K562 (cell line): ENCODE measurements around the gene APP. TPM values are rescaled to one million over a fixed set of nuclear protein-coding genes. Genes with fewer than 3 reads are reported as not detected.

Source experiments
- ATAC-seq: fragments of 200-7000 bp; cut with Tn5 transposase; 3 replicates; pipeline ENCODE4 v1.9.1; 2020; ENCODE audit warnings: moderate library complexity
- BruUV-seq: library from RNA; stranded (reverse); fragments of 400-500 nt; replicated peaks from 2 replicates; lab custom pipeline; 2021; lab: Mats Ljungman, UMichigan
- CTCF ChIA-PET: fragments of 300-600 bp; formaldehyde crosslinking; extraction: SDS; loops from one replicate; lab custom pipeline; 2021; ENCODE audit warnings: low intra/inter-chr PET ratio; lab: Yijun Ruan, JAX
- POLR2A ChIA-PET: fragments of 300-600, 350-650 bp; sonication (Branson Sonifier 250); formaldehyde crosslinking; extraction: SDS; loops from one replicate; lab custom pipeline; 2021; ENCODE audit warnings: antibody characterized with exemption, inconsistent platforms; lab: Yijun Ruan, JAX
- DNase-seq, 4 experiments: peaks; one replicate each; pipeline versions ENCODE4 v3.0.0 to v3.0.0-alpha.2; 2011 to 2018; ENCODE audit warnings: low spot score in 3 of 4, mixed read lengths in 3 of 4; ENCODE audit errors: extremely low read depth in 1 of 4
- FAIRE-seq: peaks from 2 replicates; lab custom pipeline; 2011; peaks lifted over from hg19 to GRCh38; lab: Jason Lieb, UNC
- H2AFZ ChIP-seq: 2 replicates; pipeline ENCODE4 v1.6.0; 2011; ENCODE audit warnings: low read depth, low read length, control low read depth, inconsistent platforms
- H3K27ac ChIP-seq: fragments of 200-600 bp; 3 replicates; pipeline ENCODE4 v1.8.0; 2011; ENCODE audit warnings: low read depth, mild to moderate bottlenecking, control low read depth, inconsistent platforms, low read length, moderate library complexity, mixed read lengths; ENCODE audit errors: extremely low read depth
- H3K27me3 ChIP-seq, 2 experiments: fragments of 300-600 bp in 1 of 2; 2 replicates in 1 of 2; 3 replicates in 1 of 2; pipeline versions ENCODE4 v1.6.0 to v1.8.0; 2011; ENCODE audit warnings: inconsistent platforms in 2 of 2, low read length in 2 of 2, mild to moderate bottlenecking in 1 of 2, mixed read lengths in 1 of 2, moderate library complexity in 1 of 2; ENCODE audit not compliant: control insufficient read depth in 2 of 2, insufficient read depth in 2 of 2
- H3K36me3 ChIP-seq: fragments of 300-600 bp; 3 replicates; pipeline ENCODE4 v1.8.0; 2011; ENCODE audit warnings: mild to moderate bottlenecking, low read length, inconsistent platforms; ENCODE audit not compliant: control insufficient read depth, insufficient read depth
- H3K4me1 ChIP-seq, 2 experiments: fragments of 200-600 bp in 1 of 2; replicated peaks in 1 of 2; 2 replicates in 1 of 2; 3 replicates in 1 of 2; pipeline versions ENCODE4 v1.5.1 to v1.8.0; 2011; ENCODE audit warnings: inconsistent platforms in 2 of 2, low read length in 2 of 2, mild to moderate bottlenecking in 1 of 2, mixed read lengths in 1 of 2, moderate library complexity in 1 of 2; ENCODE audit not compliant: control insufficient read depth in 2 of 2, insufficient read depth in 2 of 2
- H3K4me2 ChIP-seq: 2 replicates; pipeline ENCODE4 v1.6.1; 2011; ENCODE audit warnings: low read length, control low read depth, inconsistent platforms, mixed read lengths; ENCODE audit not compliant: insufficient read depth
- H3K4me3 ChIP-seq: fragments of 200-600 bp; sonication (generic), shearing (Covaris generic); 2 replicates; pipeline ENCODE4 v1.5.1; 2016; ENCODE audit warnings: control low read depth, inconsistent platforms
- H3K79me2 ChIP-seq: fragments of 200-600 bp; 3 replicates; pipeline ENCODE4 v1.8.0; 2011; ENCODE audit warnings: low read length, inconsistent platforms; ENCODE audit not compliant: control insufficient read depth, insufficient read depth
- H3K9ac ChIP-seq, 2 experiments: 2 replicates each; pipeline versions ENCODE4 v1.6.0 to v1.6.1; 2011; ENCODE audit warnings: low read depth in 2 of 2, low read length in 2 of 2, control low read depth in 1 of 2, inconsistent platforms in 1 of 2, mild to moderate bottlenecking in 1 of 2, mixed read lengths in 1 of 2; ENCODE audit not compliant: insufficient read depth in 1 of 2
- H3K9me1 ChIP-seq: one replicate; pipeline ENCODE4 v1.6.0; 2011; ENCODE audit warnings: inconsistent platforms, mild to moderate bottlenecking, low read length, moderate library complexity; ENCODE audit not compliant: control insufficient read depth, insufficient read depth
- H3K9me3 ChIP-seq: replicated peaks from 2 replicates; pipeline ENCODE4 v1.5.1; 2011; ENCODE audit warnings: low read depth, low read length, inconsistent platforms; ENCODE audit not compliant: control insufficient read depth, insufficient read depth
- H4K20me1 ChIP-seq: replicated peaks from 2 replicates; pipeline ENCODE4 v1.6.1; 2011; ENCODE audit warnings: low read length, inconsistent platforms, mixed read lengths; ENCODE audit not compliant: control insufficient read depth, insufficient read depth
- BRD4 ChIP-seq: fragments of 200-600 bp; sonication (generic); IDR thresholded peaks from 2 replicates; pipeline ENCODE4 v1.6.1; 2017; ENCODE audit warnings: inconsistent platforms
- HDAC2 ChIP-seq: fragments of 450-650 bp; IDR thresholded peaks from 2 replicates; pipeline ENCODE4 v1.6.1; 2016; ENCODE audit warnings: mild to moderate bottlenecking
- HDGF ChIP-seq: fragments of 450-650 bp; IDR thresholded peaks from 2 replicates; pipeline ENCODE4 v1.6.1; 2016
- OTX1 ChIP-seq: fragments of 450-650 bp; formaldehyde crosslinking; IDR thresholded peaks from 2 replicates; pipeline ENCODE4 v1.4.0; 2022; ENCODE audit warnings: mild to moderate bottlenecking
- PHTF2 ChIP-seq: fragments of 250-450 bp; sonication (Bioruptor Pico); IDR thresholded peaks from 2 replicates; pipeline ENCODE4 v1.5.0; 2021; ENCODE audit warnings: mild to moderate bottlenecking
- PML ChIP-seq: IDR thresholded peaks from 2 replicates; pipeline ENCODE4 v1.6.1; 2012; ENCODE audit warnings: low read length, inconsistent platforms
- PURB ChIP-seq: sonication (generic); formaldehyde crosslinking; IDR thresholded peaks from 2 replicates; pipeline ENCODE4 v1.9.0; 2021; ENCODE audit warnings: low read depth, mild to moderate bottlenecking, missing genetic modification reagents
- SIRT6 ChIP-seq: IDR thresholded peaks from one replicate; pipeline ENCODE4 v1.6.1; 2012; ENCODE audit warnings: low read depth, mild to moderate bottlenecking, control low read depth, inconsistent platforms, low read length, moderate library complexity
- STAT5A ChIP-seq: IDR thresholded peaks from 2 replicates; pipeline ENCODE4 v1.6.1; 2012; ENCODE audit warnings: low read length, inconsistent platforms, borderline replicate concordance
- TCF15 ChIP-seq: fragments of 250-450 bp; sonication (Bioruptor Pico); IDR thresholded peaks from 2 replicates; pipeline ENCODE4 v1.8.0; 2022; ENCODE audit warnings: moderate library complexity, mild to moderate bottlenecking, inconsistent platforms
- XRCC5 ChIP-seq: fragments of 200-400 bp; formaldehyde crosslinking; IDR thresholded peaks from 2 replicates; pipeline ENCODE4 v1.6.1; 2017; ENCODE audit warnings: low read depth, mild to moderate bottlenecking, low read length
- ZNF280B ChIP-seq: fragments of 250-450 bp; sonication (Bioruptor Pico); IDR thresholded peaks from 2 replicates; pipeline ENCODE4 v1.5.1; 2021; ENCODE audit warnings: mild to moderate bottlenecking
- WGBS: fragments of 100-300 bp; shearing (Covaris generic); methylation state at CpG from one replicate; pipeline ENCODE4 v1.1.6; 2016; ENCODE audit warnings: low coverage, mixed read lengths; ENCODE audit not compliant: insufficient coverage; ENCODE audit errors: missing lambda C conversion rate; 5-methylcytosine and 5-hydroxymethylcytosine counted together
- in situ Hi-C: fragments of 300-500 bp; cut with MboI; formaldehyde crosslinking; loops from 4 replicates; pipeline ENCODE4 v1.15.0; 2018; ENCODE audit warnings: inconsistent platforms, mixed read lengths
- intact Hi-C: fragments of 100-400 bp; cut with micrococcal nuclease; formaldehyde crosslinking; loops from 2 replicates; pipeline ENCODE4 v1.14.2; 2022
- polyA plus RNA-seq, 8 experiments: library from polyadenylated mRNA; depleted of rRNA in 4 of 8; stranded (reverse) in 5 of 8; unstranded in 3 of 8; fragments of >200 nt; fragmentation: Nextera tagmentation in 2 of 8; fragmentation: Illumina TruSeq in 1 of 8; extraction: Ambion mirVana in 2 of 8; extraction: Trizol in 1 of 8; gene quantifications; 2 replicates each; pipeline versions ENCODE4 v1.2.1 to v1.2.3, GENCODE V29; 2011 to 2014; ENCODE audit warnings: inconsistent platforms in 1 of 8, missing spikeins in 1 of 8
- total RNA-seq, 7 experiments: library from RNA; depleted of rRNA in 6 of 7; stranded (reverse); fragments of >200 nt in 6 of 7; fragmentation: Illumina TruSeq in 2 of 7; extraction: Trizol in 2 of 7; gene quantifications; 2 replicates each; pipeline versions ENCODE4 v1.2.1 to v1.2.3, GENCODE V29; 2011 to 2021; ENCODE audit warnings: low replicate concordance in 1 of 7

The APP gene
- total and polyA plus RNA-seq, 9 of the 15 experiments (the other 6 are each of a cell fraction or from before 2014, with no cell fraction given): 0.01 to 1.5 (median 0.16) TPM; not detected in 5

DNA sequence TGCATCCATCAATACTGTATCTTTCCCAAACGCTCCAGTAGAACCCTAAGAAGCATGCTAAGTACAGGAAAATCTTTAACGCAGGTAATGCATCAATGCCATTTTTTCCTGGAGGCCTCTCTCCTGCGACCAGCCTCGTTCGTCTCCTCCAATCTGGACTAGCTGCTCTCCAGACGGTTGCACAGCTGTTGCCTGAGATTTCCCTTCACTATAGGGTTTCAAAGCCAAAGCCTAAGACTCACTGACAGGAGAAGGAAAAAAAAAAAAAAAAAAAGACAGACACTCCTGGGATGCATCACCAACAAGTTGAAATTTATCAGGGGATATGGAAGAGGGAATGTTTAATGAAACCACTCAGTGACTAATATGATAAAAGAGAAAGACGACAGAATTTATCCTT, 93.0 kb downstream of the APP start (continued):
- no peak for TF ChIP-seq XRCC5
- no peak for TF ChIP-seq PURB (CRISPR knock-in tag)
- no peak for TF ChIP-seq TCF15 (CRISPR knock-in tag)
- no peak for TF ChIP-seq PML
- TF ChIP-seq STAT5A: no peak
- TF ChIP-seq HDGF: no peak
- TF ChIP-seq BRD4: no peak
- no peak for TF ChIP-seq HDAC2
- TF ChIP-seq, all 486 proteins: peak for 0

GRCh38 chr21:26072666-26073615, 97.6 kb downstream of the APP start:
- Histone ChIP-seq H3K4me3 (no peak overlapping the region), H3K27me3 (no peaks in the 10 kb centered on the region), H3K27ac (no peak overlapping the region), H3K9me1 (no peaks in the 10 kb centered on the region), H3K79me2 (no peaks in the 10 kb centered on the region), H3K4me1 (no peaks in the 10 kb centered on the region), H2AFZ (no peak overlapping the region), H4K20me1 (no peaks in the 10 kb centered on the region), H3K9ac (no peak overlapping the region), H3K4me2 (no peak overlapping the region), H3K36me3 (no peaks in the 10 kb centered on the region), H3K9me3 (no peaks in the 10 kb centered on the region)
- FAIRE-seq (no peak), ATAC-seq (no peak), DNase-seq (no peak)
- no peak for TF ChIP-seq ZNF280B (CRISPR knock-in tag)
- TF ChIP-seq OTX1 (CRISPR knock-in tag): no peak
- TF ChIP-seq PHTF2: no peak
- TF ChIP-seq SIRT6: no peak
- 1% methylated on average over 9 of the region's 9 CpGs for WGBS
- intact Hi-C loops: no loop called here
- CTCF ChIA-PET: no interaction called here
- POLR2A ChIA-PET: no interaction called here
- in situ Hi-C loops: no loop called here
- BruUV-seq: no TSS peak
